ENCODE data around the gene ARRB1. TPM values are rescaled to one million over a fixed set of nuclear protein-coding genes. Genes with fewer than 3 reads are reported as not detected.

Gene ARRB1
- total and polyA plus RNA-seq, 4 donors: 3.3 to 21.2 (median 12.5) TPM

- Histone ChIP-seq H3K9ac (ENCODE audit: low read depth in 1 of 2, low read length in 2 of 2) (no peak overlapping the region), H3K27me3 (ENCODE audit: control insufficient read depth in 4 of 4, insufficient read depth in 4 of 4, low read length in 3 of 4) (no peaks in the 10 kb centered on the region), H3K4me3 (ENCODE audit: low read depth in 1 of 3, low read length in 3 of 3) (no peak overlapping the region), H3K27ac (ENCODE audit: low read depth in 1 of 2, low read length in 2 of 2) (no peak overlapping the region), H3K36me3 (ENCODE audit: control insufficient read depth in 4 of 4, insufficient read depth in 3 of 4, low read depth in 1 of 4, low read length in 3 of 4) (no peaks in the 10 kb centered on the region), H3K9me3 (ENCODE audit: control insufficient read depth in 4 of 4, low read length in 3 of 4) (no peaks in the 10 kb centered on the region), H3K4me1 (ENCODE audit: control insufficient read depth in 4 of 4, insufficient read depth in 4 of 4, low read length in 3 of 4) (no peaks in the 10 kb centered on the region)
- no peak for DNase-seq (ENCODE audit: low spot score)
- TF ChIP-seq RAD21 (IDR thresholded peaks at IDR 0.05) (no peak), ATF3 (IDR thresholded peaks at IDR 0.05) (no peak), YY1 (IDR thresholded peaks at IDR 0.05) (no peak), FOXA2 (IDR thresholded peaks at IDR 0.05) (no peak), FOXA1 (IDR thresholded peaks at IDR 0.05) (no peak), HNF4A (conservative IDR thresholded peaks at IDR 0.05) (no peak), CTCF (IDR thresholded peaks at IDR 0.05; ENCODE audit: low read depth, low read length, missing input control) (no peak), REST (IDR thresholded peaks at IDR 0.05) (no peak), GABPA (IDR thresholded peaks at IDR 0.05 in 1 of 2, conservative IDR thresholded peaks at IDR 0.05 in 1 of 2) (no peak), TAF1 (conservative IDR thresholded peaks at IDR 0.05) (no peak), ZBTB33 (IDR thresholded peaks at IDR 0.05) (no peak)
- WGBS: 73% methylated on average over 2 of the region's 2 CpGs
These were observed 120.8 kb downstream of the ARRB1 start for GRCh38 chr11:75230621-75231020.

GRCh38 chr11:75229466-75229865, 122.0 kb downstream of the ARRB1 start:
- TF ChIP-seq GABPA (IDR thresholded peaks at IDR 0.05 in 1 of 2, conservative IDR thresholded peaks at IDR 0.05 in 1 of 2) (no peak), ATF3 (IDR thresholded peaks at IDR 0.05) (no peak), RXRA (IDR thresholded peaks at IDR 0.05) (no peak), HNF4A (conservative IDR thresholded peaks at IDR 0.05) (no peak), NR2F2 (IDR thresholded peaks at IDR 0.05) (no peak), SP1 (IDR thresholded peaks at IDR 0.05) (no peak), REST (IDR thresholded peaks at IDR 0.05) (no peak), JUND (IDR thresholded peaks at IDR 0.05) (no peak), FOXA2 (IDR thresholded peaks at IDR 0.05) (no peak)
- no peak for DNase-seq (ENCODE audit: low spot score)
- WGBS: 87% methylated on average over 2 of the region's 2 CpGs
- Histone ChIP-seq H3K9ac (ENCODE audit: low read depth in 1 of 2, low read length in 2 of 2) (no peak overlapping the region), H3K36me3 (ENCODE audit: control insufficient read depth in 4 of 4, insufficient read depth in 3 of 4, low read depth in 1 of 4, low read length in 3 of 4) (no peaks in the 10 kb centered on the region), H3K27ac (ENCODE audit: low read depth in 1 of 2, low read length in 2 of 2) (no peak overlapping the region), H3K4me3 (ENCODE audit: low read depth in 1 of 3, low read length in 3 of 3) (no peak overlapping the region), H3K9me3 (ENCODE audit: control insufficient read depth in 4 of 4, low read length in 3 of 4) (no peaks in the 10 kb centered on the region), H3K4me1 (ENCODE audit: control insufficient read depth in 4 of 4, insufficient read depth in 4 of 4, low read length in 3 of 4) (no peaks in the 10 kb centered on the region), H3K27me3 (ENCODE audit: control insufficient read depth in 4 of 4, insufficient read depth in 4 of 4, low read length in 3 of 4) (no peaks in the 10 kb centered on the region)
